Measurements from ENCODE around the gene NT5DC4. TPM values are rescaled to one million over a fixed set of nuclear protein-coding genes. Genes with fewer than 3 reads are reported as not detected.

The NT5DC4 gene
- total RNA-seq, 1 donor from 2014 or later = not detected

GRCh38 chr2:112756207-112756606 lies 35.4 kb downstream of the NT5DC4 start:
- DNase-seq = no peak

GRCh38 chr2:112757265-112757664 lies 36.4 kb downstream of the NT5DC4 start:
- no peak for DNase-seq

GRCh38 chr2:112758711-112759110 lies 37.9 kb downstream of the NT5DC4 start:
- DNase-seq = no peak

- DNase-seq = no peak
Measured at GRCh38 chr2:112760149-112760548, 39.3 kb downstream of the NT5DC4 start.

- DNase-seq = no peak
Measured at GRCh38 chr2:112762276-112762675, 41.5 kb downstream of the NT5DC4 start.

GRCh38 chr2:112764071-112765044 lies 43.5 kb downstream of the NT5DC4 start, which contains the start of gene CKAP2L:
Gene CKAP2L, minus strand, starts transcription at chr2:112764609. Its CDS starts 11 bp downstream, at chr2:112764598.
- DNase-seq = peak; percentile 99

GRCh38 chr2:112765251-112765650 lies 44.4 kb downstream of the NT5DC4 start:
- DNase-seq = no peak

GRCh38 chr2:112767693-112768330 lies 47.0 kb downstream of the NT5DC4 start:
- peak; percentile 54 for DNase-seq

- DNase-seq = peak; percentile 34
Measured at GRCh38 chr2:112768432-112768831, 47.6 kb downstream of the NT5DC4 start.

GRCh38 chr2:112772322-112772721 lies 51.5 kb downstream of the NT5DC4 start:
- no peak for DNase-seq

GRCh38 chr2:112772911-112773475 lies 52.2 kb downstream of the NT5DC4 start:
- no peak for DNase-seq

- no peak for DNase-seq
Measured at GRCh38 chr2:112773556-112773955, 52.7 kb downstream of the NT5DC4 start.

- DNase-seq = no peak
Measured at GRCh38 chr2:112774536-112775285, 53.9 kb downstream of the NT5DC4 start.

- no peak for DNase-seq
Measured at GRCh38 chr2:112776113-112776512, 55.3 kb downstream of the NT5DC4 start.

GRCh38 chr2:112777036-112777435 lies 56.2 kb downstream of the NT5DC4 start:
- DNase-seq = no peak

GRCh38 chr2:112779598-112779997 lies 58.8 kb downstream of the NT5DC4 start:
- DNase-seq = no peak

- no peak for DNase-seq
Measured at GRCh38 chr2:112782234-112782799, 61.5 kb downstream of the NT5DC4 start.

GRCh38 chr2:112783187-112783714 lies 62.4 kb downstream of the NT5DC4 start:
- peak; percentile 84 for DNase-seq

- peak; percentile 91 for DNase-seq
Measured at GRCh38 chr2:112784199-112785189, 63.7 kb downstream of the NT5DC4 start, which contains the start of gene IL1A. Gene IL1A, minus strand, starts transcription at chr2:112784493. Its CDS starts 723 bp downstream, at chr2:112783770.

- DNase-seq = peak; percentile 88
Measured at GRCh38 chr2:112787294-112787693, 66.5 kb downstream of the NT5DC4 start.
